H1 (cell line): ENCODE results near the gene RBM4B.

Experiments
- CREB1 ChIP-seq: IDR thresholded peaks from 2 replicates; pipeline ENCODE4 v1.6.1; 2012; ENCODE audit warnings: inconsistent platforms
- EP300 ChIP-seq, 2 experiments: IDR thresholded peaks; 1 replicate in 1 of 2; 2 replicates in 1 of 2; pipeline ENCODE4 v1.6.1; 2011 to 2012; ENCODE audit warnings: low read depth in 2 of 2, low read length in 2 of 2, mild to moderate bottlenecking in 2 of 2, borderline replicate concordance in 1 of 2, inconsistent platforms in 1 of 2, moderate library complexity in 1 of 2
- EZH2 ChIP-seq: fragments of 200-600 bp; sonication (generic); IDR thresholded peaks from 2 replicates; pipeline ENCODE4 v1.7.1; 2012; ENCODE audit warnings: low read depth, mild to moderate bottlenecking, moderate library complexity, low read length, inconsistent platforms; ENCODE audit not compliant: severe bottlenecking
- HDAC6 ChIP-seq: IDR thresholded peaks from one replicate; pipeline ENCODE4 v1.7.1; 2012; ENCODE audit warnings: low read depth, mild to moderate bottlenecking, inconsistent platforms, low read length, moderate library complexity
- JUN ChIP-seq: IDR thresholded peaks from 2 replicates; pipeline ENCODE4 v1.6.1; 2011; ENCODE audit warnings: low read depth, mild to moderate bottlenecking, improper control_type of control experiment, low read length
- POLR2A ChIP-seq, 2 experiments: IDR thresholded peaks; 1 replicate in 1 of 2; 2 replicates in 1 of 2; pipeline ENCODE4 v1.6.1; 2011; ENCODE audit warnings: low read depth in 2 of 2, low read length in 2 of 2, mild to moderate bottlenecking in 2 of 2; ENCODE audit errors: control extremely low read depth in 1 of 2
- SIN3A ChIP-seq, 2 experiments: IDR thresholded peaks in 1 of 2; conservative IDR thresholded peaks in 1 of 2; 2 replicates each; pipeline ENCODE4 v1.6.1; 2011 to 2012; ENCODE audit warnings: low read length in 2 of 2, improper control_type of control experiment in 1 of 2, low read depth in 1 of 2, mild to moderate bottlenecking in 1 of 2
- SP1 ChIP-seq: IDR thresholded peaks from 2 replicates; pipeline ENCODE4 v1.6.1; 2011; ENCODE audit warnings: low read depth, low read length
- YY1 ChIP-seq: IDR thresholded peaks from 2 replicates; pipeline ENCODE4 v1.6.1; 2011; ENCODE audit warnings: low read depth, mild to moderate bottlenecking, low read length
- TF ChIP-seq, protein P1 (sequence below), 3 experiments: IDR thresholded peaks; 1 replicate in 2 of 3; 2 replicates in 1 of 3; pipeline versions ENCODE4 v1.5.1 to v1.6.1; 2011; ENCODE audit warnings: low read length in 3 of 3, mild to moderate bottlenecking in 3 of 3, inconsistent platforms in 2 of 3, low read depth in 1 of 3, moderate library complexity in 1 of 3; ENCODE audit not compliant: insufficient read depth in 1 of 3; ENCODE audit errors: control extremely low read depth in 1 of 3
- TF ChIP-seq, protein P2 (sequence below): IDR thresholded peaks from 2 replicates; pipeline ENCODE4 v1.6.1; 2011; ENCODE audit warnings: low read length, improper control_type of control experiment

DNA sequence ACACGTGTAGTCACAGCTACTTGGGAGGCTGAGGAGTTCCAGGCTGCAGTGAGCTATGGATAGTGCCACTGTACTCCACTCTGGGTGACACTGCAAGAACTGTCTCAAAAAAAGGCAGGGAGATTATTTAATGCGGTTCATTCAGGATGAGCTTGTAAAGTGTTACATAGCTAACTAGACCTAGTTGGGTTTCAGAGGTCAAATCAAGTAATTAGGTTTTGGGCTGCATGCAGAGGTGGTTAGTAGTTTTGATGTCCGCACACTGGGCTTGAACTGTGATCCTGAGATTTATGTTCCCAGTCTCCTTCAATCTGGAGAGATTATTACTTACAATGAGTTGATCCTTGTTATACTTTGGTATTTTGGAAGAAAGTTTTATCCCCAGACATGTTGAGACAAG, 41.3 kb downstream of the RBM4B start:
- TF ChIP-seq, protein P1, sequence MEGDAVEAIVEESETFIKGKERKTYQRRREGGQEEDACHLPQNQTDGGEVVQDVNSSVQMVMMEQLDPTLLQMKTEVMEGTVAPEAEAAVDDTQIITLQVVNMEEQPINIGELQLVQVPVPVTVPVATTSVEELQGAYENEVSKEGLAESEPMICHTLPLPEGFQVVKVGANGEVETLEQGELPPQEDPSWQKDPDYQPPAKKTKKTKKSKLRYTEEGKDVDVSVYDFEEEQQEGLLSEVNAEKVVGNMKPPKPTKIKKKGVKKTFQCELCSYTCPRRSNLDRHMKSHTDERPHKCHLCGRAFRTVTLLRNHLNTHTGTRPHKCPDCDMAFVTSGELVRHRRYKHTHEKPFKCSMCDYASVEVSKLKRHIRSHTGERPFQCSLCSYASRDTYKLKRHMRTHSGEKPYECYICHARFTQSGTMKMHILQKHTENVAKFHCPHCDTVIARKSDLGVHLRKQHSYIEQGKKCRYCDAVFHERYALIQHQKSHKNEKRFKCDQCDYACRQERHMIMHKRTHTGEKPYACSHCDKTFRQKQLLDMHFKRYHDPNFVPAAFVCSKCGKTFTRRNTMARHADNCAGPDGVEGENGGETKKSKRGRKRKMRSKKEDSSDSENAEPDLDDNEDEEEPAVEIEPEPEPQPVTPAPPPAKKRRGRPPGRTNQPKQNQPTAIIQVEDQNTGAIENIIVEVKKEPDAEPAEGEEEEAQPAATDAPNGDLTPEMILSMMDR (IDR thresholded peaks at IDR 0.05; ENCODE audit: control extremely low read depth in 1 of 3, insufficient read depth in 1 of 3, low read depth in 1 of 3, low read length in 3 of 3), result no peak
- TF ChIP-seq CREB1 (no peak), SIN3A (conservative IDR thresholded peaks at IDR 0.05 in 1 of 2, IDR thresholded peaks at IDR 0.05 in 1 of 2; ENCODE audit: low read depth in 1 of 2, low read length in 2 of 2) (no peak), JUN (no peak), EZH2 (no peak), YY1 (no peak), HDAC6 (no peak), POLR2A (IDR thresholded peaks at IDR 0.05; ENCODE audit: control extremely low read depth in 1 of 2, low read depth in 2 of 2, low read length in 2 of 2) (no peak), SP1 (no peak), EP300 (IDR thresholded peaks at IDR 0.05; ENCODE audit: borderline replicate concordance in 1 of 2, low read depth in 2 of 2, low read length in 2 of 2) (no peak)
- TF ChIP-seq, protein P2, sequence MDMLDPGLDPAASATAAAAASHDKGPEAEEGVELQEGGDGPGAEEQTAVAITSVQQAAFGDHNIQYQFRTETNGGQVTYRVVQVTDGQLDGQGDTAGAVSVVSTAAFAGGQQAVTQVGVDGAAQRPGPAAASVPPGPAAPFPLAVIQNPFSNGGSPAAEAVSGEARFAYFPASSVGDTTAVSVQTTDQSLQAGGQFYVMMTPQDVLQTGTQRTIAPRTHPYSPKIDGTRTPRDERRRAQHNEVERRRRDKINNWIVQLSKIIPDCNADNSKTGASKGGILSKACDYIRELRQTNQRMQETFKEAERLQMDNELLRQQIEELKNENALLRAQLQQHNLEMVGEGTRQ, result no peak
